GM12878 (cell line): Measurements from ENCODE around the gene CAMTA1.

Source experiments
- CTCF ChIP-seq, 3 experiments: IDR thresholded peaks in 2 of 3; conservative IDR thresholded peaks in 1 of 3; 2 replicates each; pipeline ENCODE4 v1.5.1; 2011; ENCODE audit warnings: low read depth in 3 of 3, low read length in 3 of 3, mild to moderate bottlenecking in 3 of 3, control low read depth in 2 of 3, moderate library complexity in 2 of 3, inconsistent platforms in 1 of 3, mixed read lengths in 1 of 3; ENCODE audit not compliant: control insufficient read depth in 2 of 3, insufficient read depth in 1 of 3; ENCODE audit errors: extremely low read depth in 1 of 3
- FOS ChIP-seq: IDR thresholded peaks from 3 replicates; pipeline ENCODE4 v1.6.1; 2011; ENCODE audit warnings: borderline replicate concordance; ENCODE audit not compliant: insufficient read length; ENCODE audit errors: extremely low read depth
- FOXK2 ChIP-seq: fragments of 450-650 bp; IDR thresholded peaks from 2 replicates; pipeline ENCODE4 v1.6.1; 2017; ENCODE audit warnings: mild to moderate bottlenecking, moderate library complexity
- POLR2AphosphoS5 ChIP-seq: IDR thresholded peaks from 2 replicates; pipeline ENCODE4 v1.6.1; 2011; ENCODE audit warnings: mild to moderate bottlenecking, low read length, inconsistent platforms

DNA sequence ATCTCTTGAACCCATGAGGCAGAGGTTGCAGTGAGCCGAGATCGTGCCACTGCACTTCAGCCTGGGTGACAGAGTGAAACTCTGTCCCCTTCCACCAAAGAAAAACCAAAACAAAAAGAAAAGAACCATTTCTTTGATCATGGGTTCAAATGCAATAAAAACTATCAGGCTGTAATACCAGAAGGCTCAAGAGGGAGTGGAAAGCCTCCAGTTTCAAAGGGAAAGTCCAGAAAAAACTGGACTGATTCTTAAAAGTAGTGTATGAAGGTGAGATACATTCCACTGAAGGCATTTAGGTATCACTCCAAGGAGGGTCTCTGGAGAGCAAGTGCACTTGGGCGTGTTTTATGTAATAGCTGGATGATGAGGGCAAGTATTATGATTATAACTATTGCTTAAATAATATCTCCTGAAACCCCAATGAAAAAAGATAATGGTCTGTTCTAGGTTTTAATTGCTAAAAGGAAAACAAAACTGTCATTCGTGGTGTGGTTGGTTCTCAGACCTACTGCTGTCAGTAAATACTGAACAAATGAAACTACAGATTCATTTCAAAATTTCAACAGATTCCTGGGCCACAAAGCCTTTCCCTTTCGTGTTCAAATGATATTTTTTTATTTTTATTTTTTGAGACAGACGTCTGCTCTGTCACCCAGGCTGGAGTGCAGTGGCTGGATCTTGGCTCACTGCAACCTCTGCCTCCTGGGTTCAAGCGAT, 6.0 kb upstream of the CAMTA1 start:
- 0 out of 2 replicates have a peak, but pooled peaks have one; percentile 21 for TF ChIP-seq FOXK2
- TF ChIP-seq FOS: no peak
- no peak for TF ChIP-seq CTCF (IDR thresholded peaks at IDR 0.05 in 2 of 3, conservative IDR thresholded peaks at IDR 0.05 in 1 of 3; ENCODE audit: control insufficient read depth in 2 of 3, extremely low read depth in 1 of 3, insufficient read depth in 1 of 3, low read depth in 3 of 3, low read length in 3 of 3)
- TF ChIP-seq POLR2AphosphoS5: no peak
